ENCODE data around the gene VASN.

VASN gene

GRCh38 chr16:4370151-4370550 is 1.5 kb upstream of the VASN start:
- no peaks in the 10 kb centered on the region for H3K36me3 ChIP-seq (ENCODE audit: control insufficient read depth, insufficient read depth, low read length, severe bottlenecking)
- H3K9me3 ChIP-seq (ENCODE audit: control insufficient read depth, low read length), result no peaks in the 10 kb centered on the region
- DNase-seq (ENCODE audit: low read depth), result no peak
- peak overlapping the region; percentile 66 for H3K9ac ChIP-seq (ENCODE audit: low read length)
- peaks cover 45% of the 10 kb centered on the region for H3K4me1 ChIP-seq (ENCODE audit: control insufficient read depth, insufficient read depth, low read length)
- no peaks in the 10 kb centered on the region for H3K27me3 ChIP-seq (replicated peaks; ENCODE audit: control insufficient read depth, insufficient read depth, low read length)
- H3K4me3 ChIP-seq (ENCODE audit: low read length), result peak overlapping the region; percentile 49

GRCh38 chr16:4370570-4371356 is 885 bp upstream of the VASN start:
- DNase-seq (ENCODE audit: low read depth), result peak; percentile 85
- Histone ChIP-seq H3K27me3 (replicated peaks; ENCODE audit: control insufficient read depth, insufficient read depth, low read length) (no peaks in the 10 kb centered on the region), H3K36me3 (ENCODE audit: control insufficient read depth, insufficient read depth, low read length, severe bottlenecking) (no peaks in the 10 kb centered on the region), H3K9ac (ENCODE audit: low read length) (peak overlapping the region; percentile 99), H3K9me3 (ENCODE audit: control insufficient read depth, low read length) (no peaks in the 10 kb centered on the region), H3K4me3 (ENCODE audit: low read length) (peak overlapping the region; percentile 98), H3K4me1 (ENCODE audit: control insufficient read depth, insufficient read depth, low read length) (peaks cover 49% of the 10 kb centered on the region)

- peaks cover 61% of the 10 kb centered on the region for H3K4me1 ChIP-seq (ENCODE audit: control insufficient read depth, insufficient read depth, low read length)
- H3K9ac ChIP-seq (ENCODE audit: low read length), result peak overlapping the region; percentile 99
- no peaks in the 10 kb centered on the region for H3K27me3 ChIP-seq (replicated peaks; ENCODE audit: control insufficient read depth, insufficient read depth, low read length)
- peak overlapping the region; percentile 98 for H3K4me3 ChIP-seq (ENCODE audit: low read length)
- DNase-seq (ENCODE audit: low read depth), result peak; percentile 54
- H3K36me3 ChIP-seq (ENCODE audit: control insufficient read depth, insufficient read depth, low read length, severe bottlenecking), result no peaks in the 10 kb centered on the region
- H3K9me3 ChIP-seq (ENCODE audit: control insufficient read depth, low read length), result no peaks in the 10 kb centered on the region
Observed at GRCh38 chr16:4372001-4372577, 441 bp downstream of the VASN start.

GRCh38 chr16:4372578-4373355 is 1.1 kb downstream of the VASN start:
- Histone ChIP-seq H3K4me1 (ENCODE audit: control insufficient read depth, insufficient read depth, low read length) (peaks cover 66% of the 10 kb centered on the region), H3K9me3 (ENCODE audit: control insufficient read depth, low read length) (no peaks in the 10 kb centered on the region), H3K4me3 (ENCODE audit: low read length) (peak overlapping the region; percentile 98), H3K27me3 (replicated peaks; ENCODE audit: control insufficient read depth, insufficient read depth, low read length) (no peaks in the 10 kb centered on the region), H3K9ac (ENCODE audit: low read length) (peak overlapping the region; percentile 99), H3K36me3 (ENCODE audit: control insufficient read depth, insufficient read depth, low read length, severe bottlenecking) (no peaks in the 10 kb centered on the region)
- DNase-seq (ENCODE audit: low read depth), result peak; percentile 50

- Histone ChIP-seq H3K36me3 (ENCODE audit: control insufficient read depth, insufficient read depth, low read length, severe bottlenecking) (no peaks in the 10 kb centered on the region), H3K4me1 (ENCODE audit: control insufficient read depth, insufficient read depth, low read length) (peaks cover 73% of the 10 kb centered on the region), H3K27me3 (replicated peaks; ENCODE audit: control insufficient read depth, insufficient read depth, low read length) (no peaks in the 10 kb centered on the region), H3K9me3 (ENCODE audit: control insufficient read depth, low read length) (no peaks in the 10 kb centered on the region), H3K4me3 (ENCODE audit: low read length) (peak overlapping the region; percentile 98), H3K9ac (ENCODE audit: low read length) (peak overlapping the region; percentile 99)
- DNase-seq (ENCODE audit: low read depth), result peak; percentile 57
Observed at GRCh38 chr16:4373356-4373908, 1.8 kb downstream of the VASN start.

GRCh38 chr16:4373909-4374742 is 2.5 kb downstream of the VASN start:
- Histone ChIP-seq H3K4me1 (ENCODE audit: control insufficient read depth, insufficient read depth, low read length) (peaks cover 72% of the 10 kb centered on the region), H3K9ac (ENCODE audit: low read length) (peak overlapping the region; percentile 99), H3K4me3 (ENCODE audit: low read length) (peak overlapping the region; percentile 98), H3K9me3 (ENCODE audit: control insufficient read depth, low read length) (no peaks in the 10 kb centered on the region), H3K36me3 (ENCODE audit: control insufficient read depth, insufficient read depth, low read length, severe bottlenecking) (no peaks in the 10 kb centered on the region), H3K27me3 (replicated peaks; ENCODE audit: control insufficient read depth, insufficient read depth, low read length) (no peaks in the 10 kb centered on the region)
- DNase-seq (ENCODE audit: low read depth), result peak; percentile 95

GRCh38 chr16:4375717-4376116 is 4.1 kb downstream of the VASN start:
- Histone ChIP-seq H3K9me3 (ENCODE audit: control insufficient read depth, low read length) (no peaks in the 10 kb centered on the region), H3K9ac (ENCODE audit: low read length) (peak overlapping the region; percentile 81), H3K36me3 (ENCODE audit: control insufficient read depth, insufficient read depth, low read length, severe bottlenecking) (peaks cover 9% of the 10 kb centered on the region), H3K27me3 (replicated peaks; ENCODE audit: control insufficient read depth, insufficient read depth, low read length) (no peaks in the 10 kb centered on the region), H3K4me1 (ENCODE audit: control insufficient read depth, insufficient read depth, low read length) (peaks cover 60% of the 10 kb centered on the region), H3K4me3 (ENCODE audit: low read length) (peak overlapping the region; percentile 68)
- no peak for DNase-seq (ENCODE audit: low read depth)

GRCh38 chr16:4376126-4376892 is 4.7 kb downstream of the VASN start:
- Histone ChIP-seq H3K36me3 (ENCODE audit: control insufficient read depth, insufficient read depth, low read length, severe bottlenecking) (peaks cover 15% of the 10 kb centered on the region), H3K9ac (ENCODE audit: low read length) (peak overlapping the region; percentile 81), H3K4me1 (ENCODE audit: control insufficient read depth, insufficient read depth, low read length) (peaks cover 54% of the 10 kb centered on the region), H3K4me3 (ENCODE audit: low read length) (peak overlapping the region; percentile 72), H3K9me3 (ENCODE audit: control insufficient read depth, low read length) (no peaks in the 10 kb centered on the region), H3K27me3 (replicated peaks; ENCODE audit: control insufficient read depth, insufficient read depth, low read length) (no peaks in the 10 kb centered on the region)
- DNase-seq (ENCODE audit: low read depth), result peak; percentile 93

GRCh38 chr16:4376893-4377572 is 5.4 kb downstream of the VASN start:
- Histone ChIP-seq H3K9me3 (ENCODE audit: control insufficient read depth, low read length) (no peaks in the 10 kb centered on the region), H3K4me1 (ENCODE audit: control insufficient read depth, insufficient read depth, low read length) (peaks cover 51% of the 10 kb centered on the region), H3K27me3 (replicated peaks; ENCODE audit: control insufficient read depth, insufficient read depth, low read length) (no peaks in the 10 kb centered on the region), H3K36me3 (ENCODE audit: control insufficient read depth, insufficient read depth, low read length, severe bottlenecking) (peaks cover 21% of the 10 kb centered on the region), H3K4me3 (ENCODE audit: low read length) (peak overlapping the region; percentile 72), H3K9ac (ENCODE audit: low read length) (peak overlapping the region; percentile 81)
- peak; percentile 64 for DNase-seq (ENCODE audit: low read depth)
